Tibial nerve (tissue), 3 donors: ENCODE measurements around the gene NLRP5.

ENCODE experiments used
- POLR2A ChIP-seq, 2 donors: fragments of 450-650 bp; IDR thresholded peaks; one replicate each; pipeline ENCODE4 v1.6.1; 2017; ENCODE audit warnings: antibody characterized with exemption in 2 of 2, mild to moderate bottlenecking in 2 of 2, moderate library complexity in 2 of 2
- TF ChIP-seq, protein P1 (sequence below), 5 experiments: fragments of 200-600 bp in 3 of 5; fragments of 450-650 bp in 2 of 5; sonication (generic) in 3 of 5; IDR thresholded peaks; one replicate each; pipeline ENCODE4 v1.5.1; 2016 to 2019; ENCODE audit warnings: antibody characterized with exemption in 5 of 5, mild to moderate bottlenecking in 3 of 5, moderate library complexity in 2 of 5

DNA sequence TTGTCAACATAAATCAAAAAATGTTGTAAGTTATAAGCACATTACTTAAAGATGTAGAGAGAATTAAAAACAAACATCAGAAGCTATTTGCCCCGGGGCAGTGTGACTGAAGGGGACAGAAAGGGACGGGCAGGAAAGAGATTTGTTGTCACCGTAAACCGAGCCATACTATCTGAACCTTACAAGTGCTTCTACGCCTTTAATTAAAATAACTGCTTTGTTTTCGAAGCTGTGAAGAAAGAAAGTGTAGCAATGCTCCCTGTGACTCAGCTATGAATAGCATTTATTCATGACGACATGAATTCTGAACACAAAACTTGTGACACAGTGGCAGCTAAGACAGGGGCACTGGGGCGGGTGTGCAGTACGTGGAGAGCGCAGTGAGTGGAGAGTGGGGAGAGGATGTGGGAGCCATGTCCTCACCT lies 104.5 kb downstream of the NLRP5 start:
- TF ChIP-seq POLR2A (IDR thresholded peaks at IDR 0.05) = no peak
- TF ChIP-seq, protein P1, sequence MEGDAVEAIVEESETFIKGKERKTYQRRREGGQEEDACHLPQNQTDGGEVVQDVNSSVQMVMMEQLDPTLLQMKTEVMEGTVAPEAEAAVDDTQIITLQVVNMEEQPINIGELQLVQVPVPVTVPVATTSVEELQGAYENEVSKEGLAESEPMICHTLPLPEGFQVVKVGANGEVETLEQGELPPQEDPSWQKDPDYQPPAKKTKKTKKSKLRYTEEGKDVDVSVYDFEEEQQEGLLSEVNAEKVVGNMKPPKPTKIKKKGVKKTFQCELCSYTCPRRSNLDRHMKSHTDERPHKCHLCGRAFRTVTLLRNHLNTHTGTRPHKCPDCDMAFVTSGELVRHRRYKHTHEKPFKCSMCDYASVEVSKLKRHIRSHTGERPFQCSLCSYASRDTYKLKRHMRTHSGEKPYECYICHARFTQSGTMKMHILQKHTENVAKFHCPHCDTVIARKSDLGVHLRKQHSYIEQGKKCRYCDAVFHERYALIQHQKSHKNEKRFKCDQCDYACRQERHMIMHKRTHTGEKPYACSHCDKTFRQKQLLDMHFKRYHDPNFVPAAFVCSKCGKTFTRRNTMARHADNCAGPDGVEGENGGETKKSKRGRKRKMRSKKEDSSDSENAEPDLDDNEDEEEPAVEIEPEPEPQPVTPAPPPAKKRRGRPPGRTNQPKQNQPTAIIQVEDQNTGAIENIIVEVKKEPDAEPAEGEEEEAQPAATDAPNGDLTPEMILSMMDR (IDR thresholded peaks at IDR 0.05) = no peak
